Upper lobe of left lung (tissue), 4 donors: ENCODE measurements around the gene BTF3L4.

Experiments
- EP300 ChIP-seq, 4 donors: sonication (generic); formaldehyde crosslinking; IDR thresholded peaks; one replicate each; pipeline ENCODE4 v1.5.1; 2017; ENCODE audit warnings: antibody characterized with exemption in 4 of 4, control low read depth in 2 of 4
- TF ChIP-seq, protein P1 (sequence below), 6 experiments: fragments of 450-650 bp in 4 of 6; fragments of 200-600 bp in 2 of 6; sonication (generic) in 2 of 6; IDR thresholded peaks; one replicate each; pipeline ENCODE4 v1.5.1; 2016 to 2019; ENCODE audit warnings: antibody characterized with exemption in 6 of 6

DNA sequence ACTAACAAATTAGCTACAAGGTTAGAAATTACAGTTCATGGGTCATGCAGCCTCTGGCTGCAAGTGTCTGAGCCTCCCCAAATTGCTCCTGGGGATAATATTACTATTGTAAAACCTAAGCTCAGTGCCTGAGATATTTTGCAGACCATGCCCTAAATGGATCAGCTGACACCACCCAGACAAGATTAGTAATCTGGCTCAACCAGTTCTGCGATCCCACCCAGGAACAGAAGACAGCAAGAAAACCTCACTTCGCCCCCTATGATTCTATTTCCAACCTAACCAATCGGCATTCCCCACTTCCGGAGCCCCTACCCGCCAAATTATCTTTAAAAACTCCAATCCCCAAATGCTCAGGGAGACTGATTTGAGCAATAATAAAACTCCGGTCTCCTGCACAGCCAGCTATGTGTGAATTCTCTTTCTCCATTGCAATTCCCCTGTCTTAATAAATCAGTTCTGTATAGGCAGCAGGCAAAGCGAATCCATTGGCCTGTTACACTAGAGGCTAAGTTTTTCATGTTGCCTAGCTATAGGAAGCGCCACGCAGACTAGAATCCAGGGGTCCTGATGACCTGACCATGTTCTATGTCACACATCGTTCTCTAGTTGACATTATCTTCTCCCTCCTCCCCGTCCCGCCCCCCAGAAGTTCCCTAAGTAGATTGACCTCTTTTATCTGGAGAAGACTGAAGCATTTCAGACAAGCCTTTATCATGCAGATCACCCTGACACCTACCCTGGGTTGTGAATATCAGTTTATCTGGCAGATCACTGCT lies 63.4 kb downstream of the BTF3L4 start:
- TF ChIP-seq, protein P1, sequence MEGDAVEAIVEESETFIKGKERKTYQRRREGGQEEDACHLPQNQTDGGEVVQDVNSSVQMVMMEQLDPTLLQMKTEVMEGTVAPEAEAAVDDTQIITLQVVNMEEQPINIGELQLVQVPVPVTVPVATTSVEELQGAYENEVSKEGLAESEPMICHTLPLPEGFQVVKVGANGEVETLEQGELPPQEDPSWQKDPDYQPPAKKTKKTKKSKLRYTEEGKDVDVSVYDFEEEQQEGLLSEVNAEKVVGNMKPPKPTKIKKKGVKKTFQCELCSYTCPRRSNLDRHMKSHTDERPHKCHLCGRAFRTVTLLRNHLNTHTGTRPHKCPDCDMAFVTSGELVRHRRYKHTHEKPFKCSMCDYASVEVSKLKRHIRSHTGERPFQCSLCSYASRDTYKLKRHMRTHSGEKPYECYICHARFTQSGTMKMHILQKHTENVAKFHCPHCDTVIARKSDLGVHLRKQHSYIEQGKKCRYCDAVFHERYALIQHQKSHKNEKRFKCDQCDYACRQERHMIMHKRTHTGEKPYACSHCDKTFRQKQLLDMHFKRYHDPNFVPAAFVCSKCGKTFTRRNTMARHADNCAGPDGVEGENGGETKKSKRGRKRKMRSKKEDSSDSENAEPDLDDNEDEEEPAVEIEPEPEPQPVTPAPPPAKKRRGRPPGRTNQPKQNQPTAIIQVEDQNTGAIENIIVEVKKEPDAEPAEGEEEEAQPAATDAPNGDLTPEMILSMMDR (IDR thresholded peaks at IDR 0.05), result no peak
- no peak for TF ChIP-seq EP300 (IDR thresholded peaks at IDR 0.05)
